SW 1271 (cell line): ENCODE measurements around the gene SYT3.

Experiments used
- DNase-seq, 2 experiments: peaks; one replicate each; lab custom pipeline; 2025; lab: John Stamatoyannopoulos, UW

The SYT3 gene

GRCh38 chr19:50639121-50640112 lies at the start of gene SYT3:
Gene SYT3, minus strand, starts transcription at chr19:50639881. Its CDS starts 2,470 bp downstream, at chr19:50637411.
- peak in 1 of 2 experiments; percentile 20 for DNase-seq

GRCh38 chr19:50688766-50689165 lies 49.1 kb upstream of the SYT3 start:
- no peak for DNase-seq

GRCh38 chr19:50686310-50687032 lies 46.8 kb upstream of the SYT3 start:
- DNase-seq: no peak

GRCh38 chr19:50679177-50680125 lies 39.8 kb upstream of the SYT3 start:
- peak in 1 of 2 experiments; percentile 71 for DNase-seq

- no peak for DNase-seq
Observed at GRCh38 chr19:50678323-50678722, 38.6 kb upstream of the SYT3 start.

GRCh38 chr19:50677636-50678035 lies 38.0 kb upstream of the SYT3 start:
- no peak for DNase-seq

GRCh38 chr19:50676625-50677197 lies 37.0 kb upstream of the SYT3 start:
- no peak for DNase-seq

- no peak for DNase-seq
Observed at GRCh38 chr19:50673118-50673517, 33.4 kb upstream of the SYT3 start.

GRCh38 chr19:50670102-50670380 lies 30.4 kb upstream of the SYT3 start:
- DNase-seq: no peak

- peak in 1 of 2 experiments; percentile 27 for DNase-seq
Observed at GRCh38 chr19:50669302-50670101, 29.8 kb upstream of the SYT3 start.

GRCh38 chr19:50668879-50669278 lies 29.2 kb upstream of the SYT3 start:
- DNase-seq: no peak

GRCh38 chr19:50668416-50668815 lies 28.7 kb upstream of the SYT3 start:
- no peak for DNase-seq

GRCh38 chr19:50667759-50668231 lies 28.1 kb upstream of the SYT3 start:
- no peak for DNase-seq

- DNase-seq: no peak
Observed at GRCh38 chr19:50667177-50667758, 27.6 kb upstream of the SYT3 start.

GRCh38 chr19:50666346-50667176 lies 26.9 kb upstream of the SYT3 start:
- DNase-seq: no peak

- no peak for DNase-seq
Observed at GRCh38 chr19:50664204-50664603, 24.5 kb upstream of the SYT3 start.

- DNase-seq: peak in 1 of 2 experiments; percentile 44
Observed at GRCh38 chr19:50663482-50663790, 23.8 kb upstream of the SYT3 start.

GRCh38 chr19:50662651-50663481 lies 23.2 kb upstream of the SYT3 start:
- no peak for DNase-seq
